K562 (cell line): ENCODE results near the gene PDZK1IP1. TPM values are rescaled to one million over a fixed set of nuclear protein-coding genes. Genes with fewer than 3 reads are reported as not detected.

Source experiments
- ATAC-seq: fragments of 200-7000 bp; cut with Tn5 transposase; 3 replicates; pipeline ENCODE4 v1.9.1; 2020; ENCODE audit warnings: moderate library complexity
- BruUV-seq: library from RNA; stranded (reverse); fragments of 400-500 nt; replicated peaks from 2 replicates; lab custom pipeline; 2021; lab: Mats Ljungman, UMichigan
- CTCF ChIA-PET: fragments of 300-600 bp; formaldehyde crosslinking; extraction: SDS; loops from one replicate; lab custom pipeline; 2021; ENCODE audit warnings: low intra/inter-chr PET ratio; lab: Yijun Ruan, JAX
- POLR2A ChIA-PET: fragments of 300-600, 350-650 bp; sonication (Branson Sonifier 250); formaldehyde crosslinking; extraction: SDS; loops from one replicate; lab custom pipeline; 2021; ENCODE audit warnings: antibody characterized with exemption, inconsistent platforms; lab: Yijun Ruan, JAX
- DNase-seq, 4 experiments: peaks; one replicate each; pipeline versions ENCODE4 v3.0.0 to v3.0.0-alpha.2; 2011 to 2018; ENCODE audit warnings: low spot score in 3 of 4, mixed read lengths in 3 of 4; ENCODE audit errors: extremely low read depth in 1 of 4
- FAIRE-seq: peaks from 2 replicates; lab custom pipeline; 2011; peaks lifted over from hg19 to GRCh38; lab: Jason Lieb, UNC
- H2AFZ ChIP-seq: 2 replicates; pipeline ENCODE4 v1.6.0; 2011; ENCODE audit warnings: low read depth, low read length, control low read depth, inconsistent platforms
- H3K27ac ChIP-seq: fragments of 200-600 bp; 3 replicates; pipeline ENCODE4 v1.8.0; 2011; ENCODE audit warnings: low read depth, mild to moderate bottlenecking, control low read depth, inconsistent platforms, low read length, moderate library complexity, mixed read lengths; ENCODE audit errors: extremely low read depth
- H3K27me3 ChIP-seq, 2 experiments: fragments of 300-600 bp in 1 of 2; 2 replicates in 1 of 2; 3 replicates in 1 of 2; pipeline versions ENCODE4 v1.6.0 to v1.8.0; 2011; ENCODE audit warnings: inconsistent platforms in 2 of 2, low read length in 2 of 2, mild to moderate bottlenecking in 1 of 2, mixed read lengths in 1 of 2, moderate library complexity in 1 of 2; ENCODE audit not compliant: control insufficient read depth in 2 of 2, insufficient read depth in 2 of 2
- H3K36me3 ChIP-seq: fragments of 300-600 bp; 3 replicates; pipeline ENCODE4 v1.8.0; 2011; ENCODE audit warnings: mild to moderate bottlenecking, low read length, inconsistent platforms; ENCODE audit not compliant: control insufficient read depth, insufficient read depth
- H3K4me1 ChIP-seq, 2 experiments: fragments of 200-600 bp in 1 of 2; replicated peaks in 1 of 2; 2 replicates in 1 of 2; 3 replicates in 1 of 2; pipeline versions ENCODE4 v1.5.1 to v1.8.0; 2011; ENCODE audit warnings: inconsistent platforms in 2 of 2, low read length in 2 of 2, mild to moderate bottlenecking in 1 of 2, mixed read lengths in 1 of 2, moderate library complexity in 1 of 2; ENCODE audit not compliant: control insufficient read depth in 2 of 2, insufficient read depth in 2 of 2
- H3K4me2 ChIP-seq: 2 replicates; pipeline ENCODE4 v1.6.1; 2011; ENCODE audit warnings: low read length, control low read depth, inconsistent platforms, mixed read lengths; ENCODE audit not compliant: insufficient read depth
- H3K4me3 ChIP-seq: fragments of 200-600 bp; sonication (generic), shearing (Covaris generic); 2 replicates; pipeline ENCODE4 v1.5.1; 2016; ENCODE audit warnings: control low read depth, inconsistent platforms
- H3K79me2 ChIP-seq: fragments of 200-600 bp; 3 replicates; pipeline ENCODE4 v1.8.0; 2011; ENCODE audit warnings: low read length, inconsistent platforms; ENCODE audit not compliant: control insufficient read depth, insufficient read depth
- H3K9ac ChIP-seq, 2 experiments: 2 replicates each; pipeline versions ENCODE4 v1.6.0 to v1.6.1; 2011; ENCODE audit warnings: low read depth in 2 of 2, low read length in 2 of 2, control low read depth in 1 of 2, inconsistent platforms in 1 of 2, mild to moderate bottlenecking in 1 of 2, mixed read lengths in 1 of 2; ENCODE audit not compliant: insufficient read depth in 1 of 2
- H3K9me1 ChIP-seq: one replicate; pipeline ENCODE4 v1.6.0; 2011; ENCODE audit warnings: inconsistent platforms, mild to moderate bottlenecking, low read length, moderate library complexity; ENCODE audit not compliant: control insufficient read depth, insufficient read depth
- H3K9me3 ChIP-seq: replicated peaks from 2 replicates; pipeline ENCODE4 v1.5.1; 2011; ENCODE audit warnings: low read depth, low read length, inconsistent platforms; ENCODE audit not compliant: control insufficient read depth, insufficient read depth
- H4K20me1 ChIP-seq: replicated peaks from 2 replicates; pipeline ENCODE4 v1.6.1; 2011; ENCODE audit warnings: low read length, inconsistent platforms, mixed read lengths; ENCODE audit not compliant: control insufficient read depth, insufficient read depth
- BCOR ChIP-seq: fragments of 450-650 bp; IDR thresholded peaks from 2 replicates; pipeline ENCODE4 v1.6.1; 2016
- BRCA1 ChIP-seq, 2 experiments: fragments of 450-650 bp in 1 of 2; sonication (generic) in 1 of 2; formaldehyde crosslinking in 1 of 2; IDR thresholded peaks; 2 replicates each; pipeline versions ENCODE4 v1.5.0 to v1.6.1; 2017 to 2020; ENCODE audit warnings: mild to moderate bottlenecking in 1 of 2, missing genetic modification reagents in 1 of 2
- CBFB ChIP-seq: sonication (generic); formaldehyde crosslinking; IDR thresholded peaks from 2 replicates; pipeline ENCODE4 v1.4.0; 2020; ENCODE audit warnings: mild to moderate bottlenecking, missing genetic modification reagents
- CBX8 ChIP-seq: fragments of 200-600 bp; sonication (generic); IDR thresholded peaks from 2 replicates; pipeline ENCODE4 v1.6.1; 2012; ENCODE audit warnings: borderline replicate concordance, mixed run types, low read depth, mild to moderate bottlenecking, moderate library complexity, mixed read lengths, low read length, control low read depth, inconsistent platforms; ENCODE audit not compliant: poor library complexity, severe bottlenecking; ENCODE audit errors: extremely low read depth
- ELK3 ChIP-seq: fragments of 450-650 bp; formaldehyde crosslinking; IDR thresholded peaks from 2 replicates; pipeline ENCODE4 v1.4.0; 2020; ENCODE audit warnings: mild to moderate bottlenecking
- ESRRA ChIP-seq: fragments of 450-650 bp; IDR thresholded peaks from 2 replicates; pipeline ENCODE4 v1.6.1; 2014; ENCODE audit warnings: low read depth, mild to moderate bottlenecking, moderate library complexity, borderline replicate concordance
- FOXM1 ChIP-seq, 2 experiments: fragments of 450-650 bp in 1 of 2; sonication (generic) in 1 of 2; formaldehyde crosslinking in 1 of 2; IDR thresholded peaks; 2 replicates each; pipeline versions ENCODE4 v1.6.1 to v1.9.0; 2017 to 2022; ENCODE audit warnings: low read depth in 2 of 2, mild to moderate bottlenecking in 2 of 2, missing genetic modification reagents in 1 of 2, moderate library complexity in 1 of 2
- GABPA ChIP-seq: fragments of 200-800 bp; sonication (Bioruptor generic); conservative IDR thresholded peaks from 2 replicates; pipeline ENCODE4 v1.6.1; 2016; ENCODE audit warnings: low read depth, missing genetic modification characterization, missing compliant biosample characterization
- GABPB2 ChIP-seq: fragments of 250-450 bp; sonication (Bioruptor Pico); conservative IDR thresholded peaks from 2 replicates; pipeline ENCODE4 v1.5.1; 2021; ENCODE audit warnings: mild to moderate bottlenecking
- GATA2 ChIP-seq: sonication (generic); formaldehyde crosslinking; IDR thresholded peaks from 2 replicates; pipeline ENCODE4 v1.4.0; 2020; ENCODE audit warnings: mild to moderate bottlenecking, missing genetic modification reagents
- GATAD2B ChIP-seq: fragments of 450-650 bp; IDR thresholded peaks from 2 replicates; pipeline ENCODE4 v1.6.1; 2017; ENCODE audit warnings: mild to moderate bottlenecking, borderline replicate concordance
- HLTF ChIP-seq: fragments of 450-650 bp; IDR thresholded peaks from 2 replicates; pipeline ENCODE4 v1.6.1; 2016
- KDM1A ChIP-seq, 2 experiments: fragments of 450-650 bp; IDR thresholded peaks; 2 replicates each; pipeline ENCODE4 v1.6.1; 2016; ENCODE audit warnings: mild to moderate bottlenecking in 2 of 2
- KDM5B ChIP-seq: fragments of 200-600 bp; sonication (generic); IDR thresholded peaks from 2 replicates; pipeline ENCODE4 v1.6.1; 2012; ENCODE audit warnings: low read depth, mild to moderate bottlenecking, moderate library complexity, low read length, control low read depth, inconsistent platforms; ENCODE audit not compliant: insufficient replicate concordance
- NCOA4 ChIP-seq: fragments of 450-650 bp; IDR thresholded peaks from 2 replicates; pipeline ENCODE4 v1.6.1; 2018; ENCODE audit warnings: mild to moderate bottlenecking; ENCODE audit not compliant: partially characterized antibody
- POLR2G ChIP-seq: fragments of 200-400 bp; formaldehyde crosslinking; IDR thresholded peaks from 2 replicates; pipeline ENCODE4 v1.6.1; 2017; ENCODE audit warnings: low read depth, mild to moderate bottlenecking, antibody characterized with exemption, low read length, moderate library complexity
- RBM17 ChIP-seq: fragments of 200-400 bp; formaldehyde crosslinking; IDR thresholded peaks from 2 replicates; pipeline ENCODE4 v1.6.1; 2017; ENCODE audit warnings: low read depth, mild to moderate bottlenecking, low read length, borderline replicate concordance
- ZNF263 ChIP-seq: sonication (generic); formaldehyde crosslinking; IDR thresholded peaks from 2 replicates; pipeline ENCODE4 v1.8.0; 2022; ENCODE audit warnings: mild to moderate bottlenecking, missing genetic modification reagents, borderline replicate concordance
- WGBS: fragments of 100-300 bp; shearing (Covaris generic); methylation state at CpG from one replicate; pipeline ENCODE4 v1.1.6; 2016; ENCODE audit warnings: low coverage, mixed read lengths; ENCODE audit not compliant: insufficient coverage; ENCODE audit errors: missing lambda C conversion rate; 5-methylcytosine and 5-hydroxymethylcytosine counted together
- in situ Hi-C: fragments of 300-500 bp; cut with MboI; formaldehyde crosslinking; loops from 4 replicates; pipeline ENCODE4 v1.15.0; 2018; ENCODE audit warnings: inconsistent platforms, mixed read lengths
- intact Hi-C: fragments of 100-400 bp; cut with micrococcal nuclease; formaldehyde crosslinking; loops from 2 replicates; pipeline ENCODE4 v1.14.2; 2022
- polyA plus RNA-seq, 8 experiments: library from polyadenylated mRNA; depleted of rRNA in 4 of 8; stranded (reverse) in 5 of 8; unstranded in 3 of 8; fragments of >200 nt; fragmentation: Nextera tagmentation in 2 of 8; fragmentation: Illumina TruSeq in 1 of 8; extraction: Ambion mirVana in 2 of 8; extraction: Trizol in 1 of 8; gene quantifications; 2 replicates each; pipeline versions ENCODE4 v1.2.1 to v1.2.3, GENCODE V29; 2011 to 2014; ENCODE audit warnings: inconsistent platforms in 1 of 8, missing spikeins in 1 of 8
- total RNA-seq, 7 experiments: library from RNA; depleted of rRNA in 6 of 7; stranded (reverse); fragments of >200 nt in 6 of 7; fragmentation: Illumina TruSeq in 2 of 7; extraction: Trizol in 2 of 7; gene quantifications; 2 replicates each; pipeline versions ENCODE4 v1.2.1 to v1.2.3, GENCODE V29; 2011 to 2021; ENCODE audit warnings: low replicate concordance in 1 of 7
- TF ChIP-seq, protein P1 (sequence below): fragments of 450-650 bp; IDR thresholded peaks from 2 replicates; pipeline ENCODE4 v1.6.1; 2016; ENCODE audit warnings: antibody characterized with exemption

The PDZK1IP1 gene
- total and polyA plus RNA-seq, 9 of the 15 experiments (the other 6 are each of a cell fraction or from before 2014, with no cell fraction given) = 0.17 to 0.68 (median 0.53) TPM; not detected in 2

DNA sequence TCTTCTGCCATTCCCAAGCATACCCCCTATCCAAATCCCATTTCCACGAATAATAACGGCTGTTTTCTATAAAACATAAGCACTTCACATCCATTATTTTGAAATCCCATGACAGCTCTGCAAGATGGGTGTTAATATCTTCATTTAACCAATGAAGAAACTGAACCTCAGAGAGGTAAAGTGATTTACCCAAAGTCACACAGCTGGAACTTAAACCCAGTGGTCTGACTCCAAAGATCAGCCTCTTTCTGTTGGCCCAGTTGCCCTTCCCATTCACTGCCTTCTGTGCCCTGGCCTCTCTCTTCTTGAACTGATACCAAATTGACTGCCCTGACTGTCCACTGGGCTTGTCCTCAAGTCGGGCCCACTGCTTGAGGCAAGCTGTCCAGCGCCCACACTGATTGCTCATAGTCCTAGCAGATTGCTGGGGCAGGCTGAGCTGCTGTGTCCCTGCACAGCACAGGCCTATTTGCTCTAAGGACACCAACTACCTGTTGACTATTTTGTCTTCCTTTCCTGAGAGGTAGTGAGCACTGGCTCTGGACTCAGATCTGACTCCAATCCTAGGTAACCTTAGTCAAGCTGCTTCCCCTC lies 22.9 kb upstream of the PDZK1IP1 start:
- peak overlapping the region; percentile 55 for H3K27ac ChIP-seq
- H3K4me2 ChIP-seq = peak overlapping the region; percentile 59
- ATAC-seq = peak; percentile 4
- no peaks in the 10 kb centered on the region for H3K9me3 ChIP-seq
- no peak for FAIRE-seq
- peaks cover 16% of the 10 kb centered on the region; the same call in 1 of the 2 replicates for H4K20me1 ChIP-seq
- H3K27me3 ChIP-seq = no peaks in the 10 kb centered on the region
- WGBS = 40% methylated on average over 4 of the region's 4 CpGs
- no peak overlapping the region for H3K4me3 ChIP-seq
- peaks cover 49 to 59% of the 10 kb centered on the region in 2 experiments for H3K4me1 ChIP-seq
- in situ Hi-C loops = no loop called here
- peak overlapping the region; percentile 11; the same call in 1 of the 2 replicates for H2AFZ ChIP-seq
- BruUV-seq = no TSS peak
- H3K36me3 ChIP-seq = peaks cover 50% of the 10 kb centered on the region
- ChIA-PET POLR2A (interaction anchor here (0.7 to 7.7 kb wide), 18 partner anchors 9 to 320 kb away, joined by 3 to 80 read pairs (median 4); partner anchors contain the start of gene PDZK1IP1), CTCF (no interaction called here)
- DNase-seq = no peak
- peaks cover 4% of the 10 kb centered on the region; the same call in 1 of the 3 replicates for H3K79me2 ChIP-seq
- intact Hi-C loops = loop anchor here (1.0 kb wide), 1 partner anchor 18 kb away; no protein-coding TSS in a partner anchor
- peak overlapping the region; percentile 13 to 68; a peak in 2 of 4 replicates for H3K9ac ChIP-seq
- peaks cover 5% of the 10 kb centered on the region for H3K9me1 ChIP-seq
- TF ChIP-seq GATA2 = peak; percentile 15; the same call in 1 of the 2 replicates
- TF ChIP-seq BRCA1 (IDR thresholded peaks at IDR 0.05) = no peak
- TF ChIP-seq BRCA1 (CRISPR knock-in tag; IDR thresholded peaks at IDR 0.05) = 0 out of 2 replicates have a peak, but pooled peaks have one; percentile 19
- TF ChIP-seq RBM17 = no peak
- no peak; the same call in 1 of the 2 replicates for TF ChIP-seq GABPA
- no peak for TF ChIP-seq GATAD2B
- no peak for TF ChIP-seq GABPB2 (CRISPR knock-in tag)
- no peak for TF ChIP-seq CBFB (CRISPR knock-in tag)
- no peak for TF ChIP-seq CBX8
- no peak for TF ChIP-seq KDM5B
- no peak for TF ChIP-seq HLTF
- TF ChIP-seq POLR2G = 0 out of 2 replicates have a peak, but pooled peaks have one; percentile 11
- TF ChIP-seq BCOR = peak; percentile 92
- TF ChIP-seq ESRRA = 0 out of 2 replicates have a peak, but pooled peaks have one; percentile 4
- no peak for TF ChIP-seq ELK3 (CRISPR knock-in tag)
- peak; percentile 20 to 63; a peak in 2 of 4 replicates for TF ChIP-seq KDM1A (IDR thresholded peaks at IDR 0.05)
- TF ChIP-seq ZNF263 (CRISPR knock-in tag) = 0 out of 2 replicates have a peak, but pooled peaks have one; percentile 45
- TF ChIP-seq FOXM1 (IDR thresholded peaks at IDR 0.05; ENCODE audit: low read depth) = no peak
- TF ChIP-seq FOXM1 (CRISPR knock-in tag; IDR thresholded peaks at IDR 0.05; ENCODE audit: low read depth) = 0 out of 2 replicates have a peak, but pooled peaks have one; percentile 3
- TF ChIP-seq, protein P1, sequence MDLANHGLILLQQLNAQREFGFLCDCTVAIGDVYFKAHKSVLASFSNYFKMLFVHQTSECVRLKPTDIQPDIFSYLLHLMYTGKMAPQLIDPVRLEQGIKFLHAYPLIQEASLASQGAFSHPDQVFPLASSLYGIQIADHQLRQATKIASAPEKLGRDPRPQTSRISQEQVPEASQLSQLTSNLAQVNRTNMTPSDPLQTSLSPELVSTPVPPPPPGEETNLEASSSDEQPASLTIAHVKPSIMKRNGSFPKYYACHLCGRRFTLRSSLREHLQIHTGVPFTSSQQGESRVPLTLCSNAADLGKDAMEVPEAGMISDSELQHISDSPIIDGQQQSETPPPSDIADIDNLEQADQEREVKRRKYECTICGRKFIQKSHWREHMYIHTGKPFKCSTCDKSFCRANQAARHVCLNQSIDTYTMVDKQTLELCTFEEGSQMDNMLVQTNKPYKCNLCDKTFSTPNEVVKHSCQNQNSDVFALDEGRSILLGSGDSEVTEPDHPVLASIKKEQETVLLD = no peak
- TF ChIP-seq NCOA4 = no peak
